ENCODE measurements around the gene LRCOL1.

Gene LRCOL1

DNA sequence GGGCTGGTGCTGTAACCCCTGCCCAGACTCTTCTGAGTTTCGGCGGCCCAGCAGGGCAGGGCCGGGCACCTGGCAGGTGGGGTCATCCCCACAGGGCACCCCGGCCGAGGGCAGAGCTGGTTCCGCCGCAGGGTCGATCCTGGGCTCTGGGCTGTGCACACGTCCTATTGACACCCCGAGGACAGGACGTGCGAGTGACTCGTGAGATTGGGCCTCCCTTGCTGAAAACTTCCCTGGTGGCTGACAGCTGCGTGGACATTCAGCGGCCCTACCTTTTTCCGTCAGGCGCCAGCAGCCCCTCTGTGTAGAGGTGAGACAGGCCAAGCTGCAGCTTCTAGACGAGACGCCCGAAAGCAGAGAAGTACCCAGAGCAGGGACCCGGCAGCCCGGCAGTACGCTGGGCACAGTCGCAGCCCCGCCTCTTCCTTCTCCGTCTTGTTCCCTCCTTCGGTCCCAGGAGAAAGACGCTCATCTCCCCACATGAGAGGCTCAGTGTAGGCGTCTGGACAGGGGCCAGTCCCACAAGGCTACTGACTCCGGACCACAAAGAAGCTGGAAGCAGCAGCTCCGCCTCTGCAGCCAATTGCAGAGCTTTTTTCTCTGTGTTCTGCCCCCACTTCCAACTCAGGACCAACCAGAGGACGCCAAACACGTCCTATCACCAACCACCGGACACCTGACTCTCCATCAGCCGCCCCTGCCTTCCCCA is at the start of gene LRCOL1:
Gene LRCOL1 (minus strand): TSS at position 532 of the 709 bp plus-strand sequence. CDS start 4,331 bp downstream, outside the sequence.
- DNase-seq (ENCODE audit: low read depth in 4 of 4, low spot score in 1 of 4) = no peak

DNA sequence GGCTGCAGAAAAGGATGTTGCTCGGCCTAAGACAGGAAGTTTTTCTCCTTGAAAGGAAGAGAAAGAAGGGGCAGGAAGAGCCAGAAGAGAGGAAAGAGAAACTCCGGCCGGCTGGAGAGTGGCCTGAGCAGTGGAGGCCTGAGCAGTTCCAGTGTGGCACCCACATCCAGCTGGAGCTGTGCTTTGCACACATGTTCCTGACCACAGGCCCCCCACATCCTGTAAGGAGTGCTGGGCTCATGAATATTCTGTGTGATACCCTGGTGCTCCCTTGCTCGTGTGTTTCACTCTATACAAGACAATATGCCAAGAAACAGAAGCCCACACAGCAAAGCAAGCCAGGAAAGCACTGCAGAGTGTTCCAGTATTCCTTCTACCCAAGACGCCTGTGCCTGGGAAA is 49.7 kb upstream of the LRCOL1 start:
- DNase-seq (ENCODE audit: low read depth in 4 of 4, low spot score in 1 of 4) = no peak

DNA sequence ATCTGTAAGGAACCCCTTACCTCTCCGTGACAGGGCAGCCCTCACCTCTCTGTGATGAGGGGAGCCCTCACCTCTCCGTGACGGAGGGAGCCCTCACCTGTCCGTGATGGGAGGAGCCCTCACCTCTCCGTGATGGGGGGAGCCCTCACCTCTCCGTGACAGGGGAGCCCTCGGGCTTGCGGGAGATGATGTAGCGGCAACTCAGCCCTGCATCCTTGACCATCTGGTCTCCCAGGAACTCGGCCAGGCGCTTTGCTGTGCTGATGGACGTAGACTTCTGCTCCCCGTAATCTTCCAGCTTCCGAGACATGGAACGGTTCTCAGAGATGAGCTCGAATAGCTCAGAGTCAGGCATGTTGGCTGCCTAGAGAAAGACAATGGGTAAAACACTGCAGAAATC is 48.8 kb upstream of the LRCOL1 start:
- DNase-seq (ENCODE audit: low read depth in 4 of 4, low spot score in 1 of 4) = no peak

DNA sequence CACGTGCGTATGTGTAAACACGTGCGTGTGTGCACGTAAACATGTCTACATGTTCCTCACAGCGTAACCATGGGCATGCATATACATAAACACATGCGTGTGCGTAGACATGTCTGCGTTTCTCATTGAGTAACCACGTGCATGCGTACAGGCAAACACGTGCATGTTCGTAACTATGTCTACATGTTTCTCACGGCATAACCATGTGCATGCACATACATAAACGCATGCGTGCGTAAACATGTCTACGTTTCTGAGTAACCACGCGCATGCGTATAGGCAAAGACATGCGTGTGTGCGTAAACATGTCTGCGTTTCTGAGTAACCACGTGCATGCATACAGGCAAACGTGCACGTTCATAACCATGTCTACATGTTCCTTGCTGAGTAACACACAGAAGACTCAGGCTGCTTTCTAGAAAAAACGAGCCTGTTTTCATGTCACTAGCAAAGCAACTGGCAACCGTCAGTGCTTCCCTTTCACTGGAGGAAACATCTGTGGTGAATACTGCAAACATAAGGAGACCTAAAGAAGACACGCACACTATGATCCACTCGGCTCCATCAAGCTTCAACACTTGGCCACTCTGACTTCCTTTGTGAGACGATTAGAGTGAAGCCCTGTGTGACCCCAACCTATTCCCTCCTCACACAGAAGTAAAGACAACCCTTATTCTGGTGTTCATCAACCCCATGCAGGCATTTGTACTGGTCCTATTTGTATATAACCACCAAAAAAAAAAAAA is 47.9 kb upstream of the LRCOL1 start:
- no peak for DNase-seq (ENCODE audit: low read depth in 4 of 4, low spot score in 1 of 4)

DNA sequence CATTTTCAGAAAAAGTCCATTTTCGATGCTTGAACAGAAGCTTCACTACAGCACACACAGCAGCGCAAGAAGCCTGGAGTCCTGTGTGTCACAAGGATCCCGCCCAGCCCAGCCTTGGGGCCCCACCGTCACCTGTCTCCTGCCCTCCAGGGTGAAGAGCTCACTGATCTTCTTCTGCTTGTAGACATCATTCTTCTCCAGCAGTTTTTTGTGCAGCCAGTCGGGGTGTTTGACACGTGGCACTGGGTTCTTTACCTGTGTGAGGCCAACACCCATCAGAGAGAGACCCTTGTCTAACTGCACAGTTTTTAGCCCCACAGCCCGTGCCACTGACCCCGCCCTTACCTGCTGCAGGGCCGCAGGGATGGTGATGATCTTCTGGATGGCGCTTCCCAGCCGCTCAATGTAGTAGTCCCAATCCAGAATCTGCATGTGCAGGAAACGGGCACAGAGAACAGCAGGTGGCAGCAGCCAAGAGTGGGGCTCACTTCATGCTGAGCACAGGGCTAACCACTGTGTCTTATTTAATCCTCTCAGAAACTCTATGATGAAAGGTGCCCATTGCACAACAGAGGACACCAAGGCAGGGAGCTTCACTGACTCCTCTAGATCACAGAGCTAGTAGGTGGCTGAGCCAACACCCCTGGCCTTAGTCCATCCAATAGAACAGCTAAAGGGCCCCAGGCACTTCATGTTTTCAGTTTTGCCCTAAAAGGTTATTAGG is 46.8 kb upstream of the LRCOL1 start:
- no peak for DNase-seq (ENCODE audit: low read depth in 4 of 4, low spot score in 1 of 4)

DNA sequence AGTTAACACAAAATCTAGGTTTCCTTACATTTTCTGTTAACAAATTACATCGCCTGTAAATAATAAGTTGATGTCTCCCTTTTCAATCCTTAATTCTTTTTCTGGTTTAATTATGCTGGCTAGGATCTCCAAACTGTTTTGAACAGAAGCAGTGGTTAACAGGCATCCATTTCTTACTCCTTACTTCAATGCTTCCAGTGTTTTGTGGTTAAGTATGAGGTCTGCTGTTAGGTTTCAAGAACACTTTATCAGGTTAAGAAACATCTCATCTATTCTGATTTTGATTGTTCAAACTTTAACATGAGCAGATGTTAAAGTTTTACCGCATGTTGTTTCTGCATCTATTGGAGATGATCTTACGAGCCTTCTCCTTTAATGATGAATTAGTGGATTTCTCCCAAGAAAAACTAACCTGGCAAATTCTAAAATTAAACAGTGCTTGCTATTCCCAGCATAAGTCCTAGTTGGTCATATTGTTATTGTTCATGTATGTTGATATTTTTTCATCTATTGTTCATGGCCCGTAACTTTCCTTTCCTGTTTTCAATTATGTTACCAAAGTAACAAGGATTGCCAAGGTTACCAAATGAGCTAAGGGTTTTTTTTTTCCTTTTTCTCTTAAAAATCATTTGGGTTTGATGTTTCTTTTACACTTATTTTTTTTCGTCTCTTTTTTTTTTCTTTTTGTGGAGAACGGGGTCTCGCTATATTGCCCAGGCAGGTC is 43.3 kb upstream of the LRCOL1 start:
- DNase-seq (ENCODE audit: low read depth in 4 of 4, low spot score in 1 of 4) = no peak

DNA sequence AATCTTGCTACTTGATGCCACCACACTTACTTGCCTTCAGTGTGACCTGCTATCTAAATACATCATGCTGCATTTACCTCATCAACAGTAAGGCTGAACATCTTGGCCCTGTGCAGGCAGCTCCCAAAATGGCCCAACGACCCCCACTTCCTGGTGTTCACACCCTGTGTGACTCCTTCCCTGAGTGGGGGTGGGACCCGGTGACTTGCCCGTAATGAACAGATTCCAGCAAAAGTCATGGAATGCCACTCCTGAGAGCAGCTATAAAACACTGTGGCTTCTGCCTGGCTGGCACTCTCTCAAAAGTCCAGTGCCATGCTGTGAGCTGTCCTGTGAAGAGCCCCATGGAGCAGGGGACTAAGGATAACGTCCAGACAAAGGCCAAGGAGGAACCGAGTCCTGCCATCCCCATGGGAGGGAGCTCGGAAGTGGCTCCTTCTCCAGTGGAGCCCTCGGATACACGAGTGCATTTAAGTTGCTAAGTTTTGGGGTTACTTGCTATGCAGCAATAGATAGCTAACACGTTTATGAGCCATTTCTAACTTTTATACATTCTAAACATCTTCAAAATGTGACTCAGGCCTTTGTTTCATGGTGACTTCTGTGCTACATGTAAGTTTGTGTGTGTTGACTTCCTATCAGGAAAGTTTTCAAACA is 41.2 kb upstream of the LRCOL1 start:
- DNase-seq (ENCODE audit: low read depth in 4 of 4, low spot score in 1 of 4) = no peak

DNA sequence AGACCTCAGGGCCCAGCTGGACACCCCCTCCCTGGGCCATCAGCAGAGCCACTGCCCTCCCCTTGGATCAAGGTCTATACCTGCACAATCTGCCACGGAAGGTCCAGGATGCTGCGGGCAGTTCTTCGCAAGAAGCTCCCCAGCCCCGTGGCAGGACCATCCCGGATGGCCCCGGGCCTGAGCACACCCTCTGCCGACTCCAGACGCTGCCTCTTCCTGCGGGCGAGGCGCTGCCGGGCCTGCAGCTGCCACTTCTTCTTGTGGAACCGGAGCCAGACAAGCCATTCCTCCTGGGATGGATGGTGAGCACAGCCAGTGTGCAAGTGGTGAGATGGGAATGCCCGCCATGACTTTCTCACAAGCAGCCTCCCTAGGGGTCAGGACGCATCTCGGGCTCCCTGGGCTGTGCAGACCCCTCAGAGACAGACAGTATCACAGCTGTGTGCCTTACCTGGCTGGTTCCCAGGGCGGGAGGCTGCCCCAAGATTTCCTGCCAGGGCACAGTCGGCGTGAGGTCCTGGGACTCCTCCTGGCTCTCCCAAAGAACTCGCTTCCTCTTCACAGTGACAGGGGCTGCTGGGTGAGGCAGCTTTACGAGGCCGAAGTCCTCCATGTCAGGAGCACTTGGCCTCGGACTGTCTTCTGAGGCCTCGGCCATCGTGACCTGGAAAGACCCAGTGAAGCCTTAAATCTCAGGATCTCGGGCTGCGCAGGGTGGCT is 39.0 kb upstream of the LRCOL1 start:
- no peak for DNase-seq (ENCODE audit: low read depth in 4 of 4, low spot score in 1 of 4)

DNA sequence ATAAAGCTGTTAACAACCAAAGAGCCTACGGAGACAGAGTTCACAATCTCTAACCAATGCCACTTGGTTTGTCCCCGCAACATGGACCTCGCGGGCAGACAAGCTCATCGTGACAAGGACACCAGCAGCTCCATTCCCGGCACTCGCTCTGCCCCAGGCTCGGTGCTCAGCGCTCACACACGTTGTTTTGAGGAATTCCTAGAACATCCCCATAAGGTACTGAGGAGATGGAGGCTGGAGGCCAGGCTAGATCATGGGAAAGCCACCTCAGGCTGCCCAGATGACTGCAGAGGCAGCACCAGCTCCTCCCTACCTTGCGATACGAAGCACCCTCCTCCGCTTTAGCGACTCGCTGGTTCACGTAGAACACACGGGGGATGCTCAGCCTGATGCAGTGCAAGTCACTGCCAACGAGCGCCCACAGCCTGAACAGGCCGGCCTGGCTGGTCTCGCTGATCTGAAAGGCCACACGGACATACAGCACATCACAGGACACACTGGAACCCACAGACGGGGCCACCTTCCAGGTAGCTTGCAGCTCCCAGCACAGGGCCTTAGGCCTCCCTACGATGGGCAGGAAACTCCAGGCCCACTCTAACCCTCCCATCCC is 38.3 kb upstream of the LRCOL1 start:
- no peak for DNase-seq (ENCODE audit: low read depth in 4 of 4, low spot score in 1 of 4)

DNA sequence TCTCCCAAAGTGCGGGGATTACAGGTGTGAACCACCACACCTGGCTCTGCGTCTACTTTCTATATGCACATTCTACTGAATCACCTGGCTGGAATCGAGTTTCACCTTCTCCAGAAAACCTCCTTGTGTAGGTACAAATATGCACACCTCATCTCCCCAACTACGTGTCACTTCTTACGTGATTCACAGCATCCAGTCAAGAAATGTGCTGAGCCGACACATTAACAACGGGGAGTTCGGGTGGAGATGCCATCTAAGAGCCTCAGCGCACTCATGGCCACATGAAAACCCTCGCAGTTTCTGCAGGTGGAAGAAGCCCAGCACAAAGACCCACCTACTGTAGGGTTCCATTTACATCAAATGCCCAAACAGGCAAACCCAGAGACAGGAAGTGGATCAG is 37.5 kb upstream of the LRCOL1 start:
- DNase-seq (ENCODE audit: low read depth in 4 of 4, low spot score in 1 of 4) = no peak

DNA sequence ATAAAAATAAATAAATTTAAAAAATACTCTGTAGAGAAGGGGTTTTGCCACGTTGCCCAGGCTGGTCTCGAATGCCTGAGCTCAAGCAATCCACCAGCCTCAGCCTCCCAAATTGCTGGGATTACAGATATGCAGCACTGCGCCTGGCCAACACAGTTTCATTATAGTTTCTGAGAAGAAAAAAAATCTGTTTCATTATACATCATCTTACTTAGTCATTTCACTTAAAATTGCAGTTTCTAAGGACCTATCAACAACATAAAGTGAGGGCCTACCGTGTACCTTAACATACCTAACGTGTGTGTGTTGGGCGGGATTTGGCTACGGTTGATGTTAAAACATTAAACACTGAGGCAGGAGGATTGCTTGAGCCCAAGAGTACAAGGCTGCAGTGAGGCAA is 36.5 kb upstream of the LRCOL1 start:
- no peak for DNase-seq (ENCODE audit: low read depth in 4 of 4, low spot score in 1 of 4)

DNA sequence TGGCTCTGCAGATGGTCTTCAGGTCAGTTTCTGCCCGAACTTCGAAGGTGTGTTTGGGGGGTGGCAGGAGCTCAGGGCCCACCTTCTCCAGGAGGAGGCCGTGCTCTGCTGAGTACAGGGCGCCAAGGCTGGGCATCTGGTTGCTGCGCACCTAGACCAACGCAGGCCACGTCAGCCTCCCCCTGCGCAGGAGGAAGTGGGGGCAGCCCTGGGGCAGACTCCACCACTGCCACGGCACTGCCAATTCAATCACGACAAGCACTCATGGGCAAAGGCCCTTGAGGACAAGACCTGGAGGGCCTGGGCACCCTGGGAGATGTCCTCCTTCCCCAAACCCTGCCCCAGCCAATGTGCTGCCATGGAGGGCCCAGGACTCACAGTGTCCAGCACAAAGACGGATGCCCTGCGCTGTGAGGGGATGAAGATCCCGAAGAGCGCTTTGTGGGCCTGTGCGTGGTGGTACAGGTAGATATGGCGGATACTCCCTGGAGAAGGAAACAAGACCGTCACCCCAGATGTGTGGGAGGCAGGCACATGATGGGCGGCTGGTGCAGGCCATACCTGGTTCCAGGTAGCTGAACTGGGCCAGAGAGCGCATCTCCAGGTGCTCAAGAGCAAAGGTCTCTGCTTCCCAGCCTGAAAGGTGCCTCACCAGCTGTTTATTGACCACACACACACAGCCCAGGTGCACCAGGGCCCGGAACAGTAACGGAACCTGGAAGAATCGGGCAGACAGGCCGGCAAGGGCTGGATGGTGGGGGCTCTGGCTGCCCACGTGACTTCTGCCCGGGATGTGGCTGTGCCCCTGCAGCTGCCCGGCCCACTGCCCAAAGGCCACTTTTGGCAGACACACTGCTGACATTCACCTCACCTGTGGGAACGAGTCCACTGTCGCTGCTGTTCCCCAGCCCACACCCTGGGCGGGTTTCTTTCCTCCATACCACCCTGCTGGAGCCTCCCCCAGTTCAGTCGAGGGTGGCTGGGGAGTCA is 32.8 kb upstream of the LRCOL1 start:
- DNase-seq (ENCODE audit: low read depth in 4 of 4, low spot score in 1 of 4) = no peak

DNA sequence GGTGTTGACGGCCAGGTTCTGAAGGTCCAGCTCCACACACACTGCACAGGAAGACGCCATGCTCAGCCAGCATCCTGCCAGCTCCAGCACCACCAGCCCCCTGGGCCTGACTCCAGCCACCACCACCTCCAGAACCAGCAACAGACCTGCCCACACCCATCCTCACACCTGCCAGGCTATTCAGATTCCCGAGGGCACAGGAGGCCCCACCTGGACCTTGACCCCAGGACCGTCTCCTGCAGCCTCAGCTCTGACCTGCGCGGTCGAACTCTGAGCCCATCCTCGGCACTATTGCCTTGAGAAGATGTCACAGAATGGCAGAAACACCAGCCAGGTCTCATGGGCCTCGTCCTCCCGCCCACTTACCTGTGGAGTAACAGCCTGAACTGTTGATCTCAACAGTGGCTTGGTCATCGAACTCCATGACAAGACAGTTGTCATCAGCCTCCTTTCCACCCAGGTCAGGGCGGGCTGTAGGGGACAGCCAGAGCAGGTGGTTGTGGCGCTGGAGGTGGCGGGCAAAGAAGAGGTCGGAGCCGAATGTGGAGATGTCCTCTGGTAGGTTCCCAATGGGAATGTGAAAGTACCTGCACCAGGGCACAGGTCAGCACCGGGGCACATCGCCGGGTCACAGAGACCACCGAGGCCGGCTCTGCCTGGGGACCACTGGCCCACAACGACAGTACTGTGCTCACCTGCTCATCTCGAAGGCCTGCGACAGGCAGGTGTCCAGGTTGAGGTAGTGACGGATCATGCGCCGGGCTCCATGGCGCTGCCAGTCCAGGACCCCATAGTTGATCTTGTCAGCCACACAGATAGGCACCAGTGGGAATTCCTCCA is 31.6 kb upstream of the LRCOL1 start:
- DNase-seq (ENCODE audit: low read depth in 4 of 4, low spot score in 1 of 4) = no peak

DNA sequence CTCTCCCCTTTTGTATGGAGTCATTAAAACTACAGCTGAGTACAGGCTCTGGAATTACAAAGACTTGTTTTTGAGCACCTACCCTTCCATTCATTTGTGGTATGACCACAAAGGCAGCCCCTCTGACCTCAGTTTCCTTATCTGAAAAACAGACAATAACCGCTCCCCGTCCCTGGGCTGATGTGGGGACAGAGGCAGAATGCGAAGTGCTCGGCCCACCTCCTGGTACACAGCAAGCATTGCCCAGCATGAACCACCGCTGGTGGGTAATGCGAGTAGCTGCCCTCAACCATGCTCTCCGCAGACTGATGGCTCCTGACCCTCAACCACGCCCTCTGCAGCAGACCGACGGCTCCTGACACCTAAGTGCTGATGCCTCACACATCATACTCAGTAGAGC is 30.6 kb upstream of the LRCOL1 start:
- no peak for DNase-seq (ENCODE audit: low read depth in 4 of 4, low spot score in 1 of 4)

DNA sequence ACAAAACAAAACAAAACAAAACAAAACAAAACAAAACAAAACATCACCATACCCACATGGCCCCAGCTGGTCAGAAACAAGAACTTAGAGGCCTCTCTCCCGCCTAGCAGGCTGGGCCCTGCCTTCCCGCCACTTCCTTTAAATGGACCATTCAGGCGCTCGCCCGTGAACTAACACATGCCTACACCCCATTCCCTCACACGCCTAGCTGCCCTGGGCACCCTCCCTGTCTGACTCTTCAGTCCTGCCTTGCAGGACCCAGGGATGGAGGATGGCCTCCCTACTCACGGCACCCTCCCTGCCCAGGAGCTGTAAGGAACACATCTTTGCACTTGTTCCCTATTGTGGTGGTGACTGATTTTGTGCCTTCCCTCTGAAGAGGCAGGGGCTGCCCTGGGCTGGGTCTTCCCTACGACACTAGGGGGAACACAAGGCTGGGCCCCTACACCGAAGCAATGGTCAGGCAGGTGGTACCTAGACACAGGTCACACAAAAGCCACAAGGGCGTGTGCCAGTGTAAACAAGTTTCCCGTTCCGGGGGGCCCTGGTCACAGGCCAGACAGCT is 29.7 kb upstream of the LRCOL1 start:
- DNase-seq (ENCODE audit: low read depth in 4 of 4, low spot score in 1 of 4) = no peak

DNA sequence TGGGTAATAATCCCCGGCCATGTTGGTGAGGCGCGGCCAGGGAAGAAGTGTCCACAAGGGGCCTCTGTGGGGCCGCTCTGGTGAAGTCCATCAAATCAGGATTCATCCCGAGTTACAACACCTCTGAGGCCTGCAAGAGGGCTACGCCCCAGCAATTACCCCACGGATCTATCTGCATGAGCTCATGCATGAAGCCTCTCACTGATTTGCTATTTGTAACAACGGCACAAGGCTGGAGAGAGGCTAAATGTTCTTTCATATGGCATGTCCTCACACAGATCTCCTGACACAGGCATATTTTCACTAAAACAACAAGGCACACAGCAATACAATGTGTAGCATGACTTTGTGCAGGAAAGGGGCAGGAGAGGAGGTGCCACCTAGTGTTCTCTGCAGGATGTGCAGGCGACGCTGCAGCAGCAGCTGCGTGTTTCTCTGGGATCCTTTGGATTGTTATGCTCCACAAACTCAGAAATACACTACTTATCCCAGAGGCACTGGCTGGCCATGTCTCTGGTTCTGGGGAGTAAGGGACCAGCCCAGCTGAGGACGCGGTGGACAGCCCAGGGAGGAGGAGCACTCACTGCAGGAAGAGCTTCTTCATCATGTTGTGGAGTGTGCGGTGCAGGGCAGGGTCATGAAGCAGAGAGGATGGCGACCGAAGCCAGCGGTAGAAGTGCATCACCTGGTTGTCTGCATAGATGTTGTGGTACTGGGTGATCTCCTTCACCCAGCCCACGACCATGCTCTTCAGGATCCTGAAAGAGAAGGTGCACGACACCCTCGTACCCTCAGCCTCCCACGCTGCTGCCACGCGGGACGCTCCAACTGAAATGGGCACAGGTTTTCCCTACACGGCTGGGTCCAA is 28.4 kb upstream of the LRCOL1 start:
- no peak for DNase-seq (ENCODE audit: low read depth in 4 of 4, low spot score in 1 of 4)

DNA sequence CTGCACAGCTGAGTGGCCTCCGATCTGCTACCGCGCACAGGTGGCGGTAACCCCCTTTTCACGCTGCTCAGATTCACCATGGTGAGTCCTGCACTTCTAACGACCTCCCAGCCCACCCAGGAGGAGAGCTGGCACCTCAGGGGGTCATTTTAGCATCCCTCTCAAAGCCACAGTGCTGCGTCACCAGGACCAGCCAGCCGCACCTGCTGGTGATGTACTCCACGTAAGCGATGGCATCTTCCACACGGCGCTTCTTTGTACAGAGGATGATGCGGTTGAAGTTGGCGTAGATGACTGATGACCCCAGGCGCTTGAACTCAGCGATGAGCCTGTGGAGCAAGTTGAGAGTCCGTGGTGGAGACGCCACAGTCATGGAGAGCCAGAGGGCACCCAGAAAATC is 27.4 kb upstream of the LRCOL1 start:
- no peak for DNase-seq (ENCODE audit: low read depth in 4 of 4, low spot score in 1 of 4)

Measured in stimulated activated CD4-positive, alpha-beta T cell treated with anti-CD3 and anti-CD28 coated beads, Interleukin-1b, Interleukin-23, amount 100 ng/mL, for 24 hours (primary cell).